ENCODE data around the gene MIOX.

The MIOX gene

GRCh38 chr22:50471962-50472361 is 14.7 kb upstream of the MIOX start:
- in situ Hi-C loops (cut with MboI; ENCODE audit: low sequenced_read_pairs), result no loop called here

- in situ Hi-C loops (cut with MboI; ENCODE audit: low sequenced_read_pairs), result no loop called here
Measured at GRCh38 chr22:50473088-50473487, 13.6 kb upstream of the MIOX start.

GRCh38 chr22:50473855-50474671 is 12.6 kb upstream of the MIOX start:
- in situ Hi-C loops (cut with MboI; ENCODE audit: low sequenced_read_pairs), result no loop called here

GRCh38 chr22:50474710-50475651 is 11.7 kb upstream of the MIOX start, which contains the start of gene SBF1:
Gene SBF1 (minus strand): TSS chr22:50475035. CDS start chr22:50474840, 195 bp downstream.
- in situ Hi-C loops (cut with MboI; ENCODE audit: low sequenced_read_pairs), result no loop called here

- in situ Hi-C loops (cut with MboI; ENCODE audit: low sequenced_read_pairs), result no loop called here
Measured at GRCh38 chr22:50475652-50476002, 11.0 kb upstream of the MIOX start.

- in situ Hi-C loops (cut with MboI; ENCODE audit: low sequenced_read_pairs), result no loop called here
Measured at GRCh38 chr22:50476868-50477267, 9.8 kb upstream of the MIOX start.

GRCh38 chr22:50477923-50478322 is 8.7 kb upstream of the MIOX start:
- in situ Hi-C loops (cut with MboI; ENCODE audit: low sequenced_read_pairs), result no loop called here

- in situ Hi-C loops (cut with MboI; ENCODE audit: low sequenced_read_pairs), result no loop called here
Measured at GRCh38 chr22:50479721-50480120, 6.9 kb upstream of the MIOX start.

GRCh38 chr22:50481045-50481439 is 5.6 kb upstream of the MIOX start:
- in situ Hi-C loops (cut with MboI; ENCODE audit: low sequenced_read_pairs), result no loop called here

- in situ Hi-C loops (cut with MboI; ENCODE audit: low sequenced_read_pairs), result no loop called here
Measured at GRCh38 chr22:50481440-50482106, 5.1 kb upstream of the MIOX start, which contains the start of gene ADM2. Gene ADM2 (plus strand): TSS chr22:50481543. CDS start chr22:50481848, 305 bp downstream.

- in situ Hi-C loops (cut with MboI; ENCODE audit: low sequenced_read_pairs), result no loop called here
Measured at GRCh38 chr22:50482107-50483074, 4.3 kb upstream of the MIOX start.

GRCh38 chr22:50483106-50483505 is 3.6 kb upstream of the MIOX start:
- in situ Hi-C loops (cut with MboI; ENCODE audit: low sequenced_read_pairs), result no loop called here

GRCh38 chr22:50483556-50483955 is 3.1 kb upstream of the MIOX start:
- in situ Hi-C loops (cut with MboI; ENCODE audit: low sequenced_read_pairs), result no loop called here

GRCh38 chr22:50483977-50484853 is 2.4 kb upstream of the MIOX start:
- in situ Hi-C loops (cut with MboI; ENCODE audit: low sequenced_read_pairs), result no loop called here

- in situ Hi-C loops (cut with MboI; ENCODE audit: low sequenced_read_pairs), result no loop called here
Measured at GRCh38 chr22:50485221-50486131, 1.2 kb upstream of the MIOX start.

- in situ Hi-C loops (cut with MboI; ENCODE audit: low sequenced_read_pairs), result no loop called here
Measured at GRCh38 chr22:50487290-50488005, 789 bp downstream of the MIOX start.

GRCh38 chr22:50488006-50488677 is 1.5 kb downstream of the MIOX start:
- in situ Hi-C loops (cut with MboI; ENCODE audit: low sequenced_read_pairs), result no loop called here
